Thoracic aorta endothelial cell (primary cell): ENCODE data around the gene RPUSD2. TPM values are rescaled to one million over a fixed set of nuclear protein-coding genes. Genes with fewer than 3 reads are reported as not detected.

Experiments
- small RNA-seq: library from RNA; depleted of rRNA; stranded (forward); fragments of <200 nt; gene quantifications from one replicate; pipeline ENCODE3, GENCODE V24; 2012
- total RNA-seq: library from RNA; depleted of rRNA; stranded (reverse); fragments of >200 nt; gene quantifications from 2 replicates; pipeline ENCODE4 v1.2.3, GENCODE V29; 2012

Gene RPUSD2
- total RNA-seq, result 10.0 and 10.6 TPM in 2 replicates

GRCh38 chr15:40569129-40569953, at the start of gene RPUSD2:
Gene RPUSD2, plus strand, starts transcription at chr15:40569299. Its CDS starts 39 bp downstream, at chr15:40569338.

GRCh38 chr15:40564591-40565332, 4.3 kb upstream of the RPUSD2 start, which contains the start of gene CCDC32:
Gene CCDC32, minus strand, starts transcription at chr15:40565042. Its CDS starts 2,027 bp downstream, at chr15:40563015.

GRCh38 chr15:40593588-40594428, 24.7 kb downstream of the RPUSD2 start, which contains the start of gene KNL1:
Gene KNL1, plus strand, starts transcription at chr15:40594249. Its CDS starts 8,683 bp downstream, at chr15:40602932.

Small RNAs within 50 kb of the gene (small RNA-seq; reads per million reads assigned to genes)
- not detected for gene RF00017
- not detected for gene RN7SL376P
- not detected for gene RNU6-516P

Other genes with a start within 250 kb of the RPUSD2 start
- 24.2 and 30.9 TPM in 2 replicates for gene INAFM2, start 245.6 kb upstream of the RPUSD2 start, total RNA-seq
- 25.6 and 32.7 TPM in 2 replicates for gene CCDC9B, start 228.4 kb upstream of the RPUSD2 start, total RNA-seq
- gene PHGR1, start 218.3 kb upstream of the RPUSD2 start, total RNA-seq, result not detected in 2 replicates
- 0.14 and 0.27 TPM in 2 replicates for gene DISP2, start 211.1 kb upstream of the RPUSD2 start, total RNA-seq
- gene KNSTRN, start 186.6 kb upstream of the RPUSD2 start, total RNA-seq, result 53.6 and 83.1 TPM in 2 replicates
- gene IVD, start 163.5 kb upstream of the RPUSD2 start, total RNA-seq, result 39.2 and 48.5 TPM in 2 replicates
- 12.2 and 14.5 TPM in 2 replicates for gene BAHD1, start 128.3 kb upstream of the RPUSD2 start, total RNA-seq
- gene CHST14, start 98.3 kb upstream of the RPUSD2 start, total RNA-seq, result 17.4 and 19.3 TPM in 2 replicates
- 19.8 and 24.1 TPM in 2 replicates for gene CCDC32, start 4.3 kb upstream of the RPUSD2 start, total RNA-seq
- gene KNL1, start 24.9 kb downstream of the RPUSD2 start, total RNA-seq, result 62.6 and 107 TPM in 2 replicates
- 10.2 and 12.1 TPM in 2 replicates for gene RAD51, start 125.9 kb downstream of the RPUSD2 start, total RNA-seq
- 28.3 and 32.8 TPM in 2 replicates for gene RMDN3, start 186.0 kb downstream of the RPUSD2 start, total RNA-seq
- 4.5 and 7.4 TPM in 2 replicates for gene GCHFR, start 194.8 kb downstream of the RPUSD2 start, total RNA-seq
- 0.40 and 1.0 TPM in 2 replicates for gene C15orf62, start 200.7 kb downstream of the RPUSD2 start, total RNA-seq
- 18.5 and 27.3 TPM in 2 replicates for gene ZFYVE19, start 237.8 kb downstream of the RPUSD2 start, total RNA-seq
- gene DNAJC17, start 238.2 kb downstream of the RPUSD2 start, total RNA-seq, result 21.8 and 35.0 TPM in 2 replicates